Uterus (tissue), 4 donors: ENCODE data around the gene MYO16. TPM values are rescaled to one million over a fixed set of nuclear protein-coding genes. Genes with fewer than 3 reads are reported as not detected.
"Not testable (repeated sequence)": the region's sequence is repeated elsewhere in the genome, so short reads cannot be mapped to it uniquely, and the experiment has no call there.

ENCODE experiments used
- DNase-seq, 2 donors: peaks; one replicate each; pipeline ENCODE4 v3.0.0-alpha.2; 2019 to 2020
- H3K27ac ChIP-seq, 2 donors: fragments of 200-600 bp; sonication (generic); 1 replicate in 1 of 2; 2 replicates in 1 of 2; pipeline ENCODE4 v1.5.1; 2016 to 2018
- H3K27me3 ChIP-seq, 2 donors: fragments of 200-600 bp; sonication (generic); one replicate each; pipeline ENCODE4 v1.5.1; 2018 to 2019; ENCODE audit warnings: control low read depth in 1 of 2
- H3K36me3 ChIP-seq, 2 donors: fragments of 200-600 bp; sonication (generic); one replicate each; pipeline ENCODE4 v1.5.1; 2019; ENCODE audit warnings: control low read depth in 1 of 2
- H3K4me1 ChIP-seq, 2 donors: fragments of 200-600 bp; sonication (generic); one replicate each; pipeline ENCODE4 v1.5.1; 2018 to 2019; ENCODE audit warnings: control low read depth in 1 of 2
- H3K4me3 ChIP-seq, 2 donors: fragments of 200-600 bp; sonication (generic); 1 replicate in 1 of 2; 2 replicates in 1 of 2; pipeline ENCODE4 v1.5.1; 2018 to 2019; ENCODE audit warnings: mild to moderate bottlenecking in 1 of 2
- H3K9me3 ChIP-seq, 2 donors: fragments of 200-600 bp; sonication (generic); one replicate each; pipeline ENCODE4 v1.5.1; 2019; ENCODE audit warnings: control low read depth in 1 of 2
- POLR2A ChIP-seq, 2 donors: fragments of 450-650 bp; IDR thresholded peaks; one replicate each; pipeline ENCODE4 v1.6.1; 2016; ENCODE audit warnings: antibody characterized with exemption in 2 of 2, mild to moderate bottlenecking in 1 of 2, moderate library complexity in 1 of 2
- intact Hi-C: fragments of 100-400 bp; cut with DNase I; formaldehyde crosslinking; loops from one replicate; pipeline ENCODE4 v1.15.1; 2023; ENCODE audit warnings: low total_unique reads
- total RNA-seq, 4 donors: library from RNA; depleted of rRNA in 3 of 4; stranded (reverse); fragments of >200 nt in 3 of 4; gene quantifications; one replicate each; pipeline versions ENCODE4 v1.1.0 to v1.2.4, GENCODE V29; 2014 to 2023
- TF ChIP-seq, protein P1 (sequence below), 4 experiments: fragments of 200-600 bp in 2 of 4; fragments of 450-650 bp in 2 of 4; sonication (generic) in 2 of 4; IDR thresholded peaks; one replicate each; pipeline ENCODE4 v1.5.1; 2016 to 2019; ENCODE audit warnings: antibody characterized with exemption in 4 of 4, mild to moderate bottlenecking in 2 of 4, moderate library complexity in 1 of 4
- donor health status: DM: yes; HTN: yes; CAD: no.

MYO16 gene
- total RNA-seq, 4 donors from 2014 or later: 0.35 to 0.88 TPM; not detected in 2

DNA sequence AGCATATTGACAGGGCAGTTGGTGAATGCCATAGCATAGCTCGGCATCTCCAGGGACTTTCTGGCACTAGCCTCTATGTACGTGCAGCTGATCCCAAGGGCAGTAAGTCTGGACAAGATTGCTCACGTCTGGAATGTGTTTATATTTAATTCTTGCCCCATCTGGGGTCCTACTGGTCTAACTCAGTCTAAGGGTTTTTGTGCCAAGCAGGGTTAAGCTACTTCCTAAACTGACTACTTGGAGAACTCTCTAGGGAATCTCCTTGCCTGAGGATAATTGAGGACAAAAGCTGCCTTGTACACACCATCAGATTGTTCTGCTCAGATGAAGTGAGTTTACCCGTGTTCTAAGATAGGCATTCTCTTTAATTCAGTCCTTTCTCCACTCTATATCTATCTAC is 358.1 kb downstream of the MYO16 start:
- DNase-seq: no peak
- intact Hi-C loops: no loop called here
- no peak overlapping the region for H3K27ac ChIP-seq

GRCh38 chr13:108987944-108988343 is 358.5 kb downstream of the MYO16 start:
- no peak for DNase-seq
- intact Hi-C loops: no loop called here
- H3K27ac ChIP-seq: no peak overlapping the region
- TF ChIP-seq, protein P1, sequence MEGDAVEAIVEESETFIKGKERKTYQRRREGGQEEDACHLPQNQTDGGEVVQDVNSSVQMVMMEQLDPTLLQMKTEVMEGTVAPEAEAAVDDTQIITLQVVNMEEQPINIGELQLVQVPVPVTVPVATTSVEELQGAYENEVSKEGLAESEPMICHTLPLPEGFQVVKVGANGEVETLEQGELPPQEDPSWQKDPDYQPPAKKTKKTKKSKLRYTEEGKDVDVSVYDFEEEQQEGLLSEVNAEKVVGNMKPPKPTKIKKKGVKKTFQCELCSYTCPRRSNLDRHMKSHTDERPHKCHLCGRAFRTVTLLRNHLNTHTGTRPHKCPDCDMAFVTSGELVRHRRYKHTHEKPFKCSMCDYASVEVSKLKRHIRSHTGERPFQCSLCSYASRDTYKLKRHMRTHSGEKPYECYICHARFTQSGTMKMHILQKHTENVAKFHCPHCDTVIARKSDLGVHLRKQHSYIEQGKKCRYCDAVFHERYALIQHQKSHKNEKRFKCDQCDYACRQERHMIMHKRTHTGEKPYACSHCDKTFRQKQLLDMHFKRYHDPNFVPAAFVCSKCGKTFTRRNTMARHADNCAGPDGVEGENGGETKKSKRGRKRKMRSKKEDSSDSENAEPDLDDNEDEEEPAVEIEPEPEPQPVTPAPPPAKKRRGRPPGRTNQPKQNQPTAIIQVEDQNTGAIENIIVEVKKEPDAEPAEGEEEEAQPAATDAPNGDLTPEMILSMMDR (IDR thresholded peaks at IDR 0.05): no peak
- no peak for TF ChIP-seq POLR2A (IDR thresholded peaks at IDR 0.05)
- H3K4me3 ChIP-seq: no peak overlapping the region
- no peaks in the 10 kb centered on the region for H3K4me1 ChIP-seq
- H3K27me3 ChIP-seq: no peaks in the 10 kb centered on the region
- H3K36me3 ChIP-seq: no peaks in the 10 kb centered on the region
- no peaks in the 10 kb centered on the region for H3K9me3 ChIP-seq

More for the DNA sequence above, 358.1 kb downstream of the MYO16 start:
- H3K4me1 ChIP-seq: no peaks in the 10 kb centered on the region
- H3K4me3 ChIP-seq: no peak overlapping the region
- H3K9me3 ChIP-seq: no peaks in the 10 kb centered on the region
- H3K27me3 ChIP-seq: no peaks in the 10 kb centered on the region
- TF ChIP-seq, protein P1 (IDR thresholded peaks at IDR 0.05): no peak
- no peak for TF ChIP-seq POLR2A (IDR thresholded peaks at IDR 0.05)
- no peaks in the 10 kb centered on the region for H3K36me3 ChIP-seq

- H3K27me3 ChIP-seq, intact Hi-C loops, H3K4me3 ChIP-seq, H3K9me3 ChIP-seq, H3K4me1 ChIP-seq, DNase-seq, H3K36me3 ChIP-seq, H3K27ac ChIP-seq: not testable (repeated sequence)
Observed at GRCh38 chr13:108991416-108991815, 362.0 kb downstream of the MYO16 start.

- intact Hi-C loops: no loop called here
Observed at GRCh38 chr13:108993346-108993745, 363.9 kb downstream of the MYO16 start.

GRCh38 chr13:108996430-108996829 is 367.0 kb downstream of the MYO16 start:
- no peaks in the 10 kb centered on the region for H3K27me3 ChIP-seq
- no peaks in the 10 kb centered on the region for H3K9me3 ChIP-seq
- intact Hi-C loops: no loop called here
- DNase-seq: no peak
- H3K27ac ChIP-seq: no peak overlapping the region
- TF ChIP-seq POLR2A (IDR thresholded peaks at IDR 0.05): no peak
- TF ChIP-seq, protein P1 (IDR thresholded peaks at IDR 0.05): no peak
- H3K4me1 ChIP-seq: no peaks in the 10 kb centered on the region
- H3K4me3 ChIP-seq: no peak overlapping the region
- H3K36me3 ChIP-seq: no peaks in the 10 kb centered on the region

More at GRCh38 chr13:108993346-108993745, 363.9 kb downstream of the MYO16 start:
- Histone ChIP-seq H3K27me3 (no peaks in the 10 kb centered on the region), H3K9me3 (no peaks in the 10 kb centered on the region), H3K4me3 (no peak overlapping the region), H3K27ac (no peak overlapping the region), H3K36me3 (no peaks in the 10 kb centered on the region), H3K4me1 (no peaks in the 10 kb centered on the region)
- no peak for DNase-seq
- TF ChIP-seq, protein P1 (IDR thresholded peaks at IDR 0.05): no peak
- no peak for TF ChIP-seq POLR2A (IDR thresholded peaks at IDR 0.05)

DNA sequence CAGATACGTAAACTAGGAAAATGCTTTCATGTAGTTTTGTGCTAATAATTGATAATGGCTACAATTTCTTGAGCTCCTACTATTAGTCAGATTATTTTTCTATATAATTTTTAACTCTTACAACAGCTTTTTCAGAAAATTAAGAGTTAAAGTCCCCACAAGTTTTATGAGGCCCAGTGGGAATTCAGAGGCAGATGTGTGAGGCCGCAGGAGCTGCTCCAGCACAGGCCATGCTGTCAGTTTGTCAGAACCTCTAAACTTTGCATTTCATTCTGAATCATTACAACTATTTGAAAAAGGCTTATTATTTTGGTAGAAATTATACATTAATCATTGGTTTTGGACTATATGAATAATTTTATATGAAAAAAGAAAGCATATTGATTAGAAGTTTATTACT is 370.8 kb downstream of the MYO16 start:
- intact Hi-C loops: no loop called here
- DNase-seq: no peak
- H3K9me3 ChIP-seq: no peaks in the 10 kb centered on the region
- no peaks in the 10 kb centered on the region for H3K36me3 ChIP-seq
- H3K27ac ChIP-seq: no peak overlapping the region
- H3K27me3 ChIP-seq: no peaks in the 10 kb centered on the region
- H3K4me1 ChIP-seq: no peaks in the 10 kb centered on the region
- no peak overlapping the region for H3K4me3 ChIP-seq
- TF ChIP-seq, protein P1 (IDR thresholded peaks at IDR 0.05): no peak
- TF ChIP-seq POLR2A (IDR thresholded peaks at IDR 0.05): no peak
